ENCODE measurements around the gene KBTBD7. TPM values are rescaled to one million over a fixed set of nuclear protein-coding genes. Genes with fewer than 3 reads are reported as not detected.

Gene KBTBD7
- total RNA-seq, 1 experiment from 2014 or later, result 12.9 TPM

DNA sequence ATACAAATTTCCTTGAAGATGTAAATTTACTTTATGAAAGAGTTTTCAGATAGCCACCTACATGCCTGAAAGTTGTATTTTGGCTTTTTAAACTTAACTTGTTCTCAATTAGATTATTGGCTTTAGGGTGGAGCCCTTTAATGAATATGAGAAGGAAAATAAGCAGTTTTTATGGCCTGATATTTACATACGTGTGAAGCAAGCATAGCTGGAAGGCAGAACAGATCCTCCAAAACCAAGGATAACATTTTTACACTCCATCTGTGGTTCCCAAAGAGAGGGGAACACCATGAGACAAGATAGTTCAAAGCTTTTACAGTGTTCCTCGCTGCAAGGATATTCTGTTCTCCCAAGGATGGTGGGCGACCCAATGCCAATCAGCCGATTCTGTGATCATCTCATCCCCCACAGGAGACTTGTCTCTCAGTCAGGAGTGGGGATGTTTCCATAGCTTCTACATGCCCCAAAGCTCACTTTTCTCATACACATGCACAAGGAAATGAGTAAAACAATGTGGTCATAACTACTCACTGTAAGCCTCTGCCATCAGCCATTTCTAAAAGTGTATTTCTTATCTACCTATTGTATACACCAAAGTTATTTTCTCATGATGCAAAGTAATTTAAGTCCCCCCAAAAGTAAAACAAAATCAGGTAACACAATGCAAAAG, 37.2 kb downstream of the KBTBD7 start:
- Histone ChIP-seq H4K20me1 (ENCODE audit: control insufficient read depth, insufficient read depth, insufficient read length) (no peaks in the 10 kb centered on the region), H3K4ac (ENCODE audit: low read depth, low read length) (no peak overlapping the region), H2BK120ac (ENCODE audit: low read depth, low read length, poor library complexity, severe bottlenecking) (no peak overlapping the region), H2AFZ (ENCODE audit: low read length) (no peak overlapping the region), H3K4me1 (ENCODE audit: insufficient read depth, low read length) (peaks cover 11% of the 10 kb centered on the region; the same call in 1 of the 2 replicates), H4K91ac (ENCODE audit: insufficient read length, low read depth, low read length) (no peak overlapping the region), H3K23ac (ENCODE audit: insufficient read length, low read depth, low read length) (no peak overlapping the region), H3K79me1 (ENCODE audit: insufficient read depth, low read depth, low read length, poor library complexity, severe bottlenecking) (no peaks in the 10 kb centered on the region), H3K9ac (ENCODE audit: extremely low read depth, insufficient read length, low read length) (no peak overlapping the region), H3K4me2 (ENCODE audit: insufficient read depth, insufficient read length, low read length) (no peak overlapping the region), H2BK12ac (ENCODE audit: insufficient read length, low read depth, low read length) (no peak overlapping the region), H3K23me2 (ENCODE audit: insufficient read length, low read depth, low read length, poor library complexity, severe bottlenecking) (no peaks in the 10 kb centered on the region), H3K79me2 (ENCODE audit: insufficient read depth, low read length) (no peaks in the 10 kb centered on the region), H3K27ac (ENCODE audit: insufficient read length, low read depth, low read length) (no peak overlapping the region), H3K9me3 (ENCODE audit: control insufficient read depth, low read depth, low read length) (peaks cover 4% of the 10 kb centered on the region), H3K56ac (ENCODE audit: insufficient read length, low read depth, low read length) (no peak overlapping the region), H3T11ph (ENCODE audit: low read length) (no peak overlapping the region), H3K14ac (ENCODE audit: insufficient read depth, low read length) (no peak overlapping the region), H3K27me3 (ENCODE audit: insufficient read depth, low read length) (no peaks in the 10 kb centered on the region), H4K8ac (replicated peaks; ENCODE audit: insufficient read length, low read depth, low read length) (no peak overlapping the region), H3K18ac (ENCODE audit: insufficient read length, low read depth, low read length) (no peak overlapping the region), H2BK5ac (ENCODE audit: insufficient read length, low read length) (no peak overlapping the region), H4K5ac (ENCODE audit: insufficient read length, low read depth, low read length) (no peak overlapping the region), H2BK15ac (ENCODE audit: low read depth, low read length) (no peak overlapping the region), H2BK20ac (ENCODE audit: low read depth, low read length, poor library complexity, severe bottlenecking) (no peak overlapping the region), H2AK5ac (ENCODE audit: insufficient read length, low read length) (no peak overlapping the region)
- TF ChIP-seq, protein P1, sequence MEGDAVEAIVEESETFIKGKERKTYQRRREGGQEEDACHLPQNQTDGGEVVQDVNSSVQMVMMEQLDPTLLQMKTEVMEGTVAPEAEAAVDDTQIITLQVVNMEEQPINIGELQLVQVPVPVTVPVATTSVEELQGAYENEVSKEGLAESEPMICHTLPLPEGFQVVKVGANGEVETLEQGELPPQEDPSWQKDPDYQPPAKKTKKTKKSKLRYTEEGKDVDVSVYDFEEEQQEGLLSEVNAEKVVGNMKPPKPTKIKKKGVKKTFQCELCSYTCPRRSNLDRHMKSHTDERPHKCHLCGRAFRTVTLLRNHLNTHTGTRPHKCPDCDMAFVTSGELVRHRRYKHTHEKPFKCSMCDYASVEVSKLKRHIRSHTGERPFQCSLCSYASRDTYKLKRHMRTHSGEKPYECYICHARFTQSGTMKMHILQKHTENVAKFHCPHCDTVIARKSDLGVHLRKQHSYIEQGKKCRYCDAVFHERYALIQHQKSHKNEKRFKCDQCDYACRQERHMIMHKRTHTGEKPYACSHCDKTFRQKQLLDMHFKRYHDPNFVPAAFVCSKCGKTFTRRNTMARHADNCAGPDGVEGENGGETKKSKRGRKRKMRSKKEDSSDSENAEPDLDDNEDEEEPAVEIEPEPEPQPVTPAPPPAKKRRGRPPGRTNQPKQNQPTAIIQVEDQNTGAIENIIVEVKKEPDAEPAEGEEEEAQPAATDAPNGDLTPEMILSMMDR (conservative IDR thresholded peaks at IDR 0.05), result no peak
- peaks cover 38 to 45% of the 10 kb centered on the region in 2 experiments for H3K4me1 Mint-ChIP-seq
- no peak for DNase-seq
- H3K4me3 Mint-ChIP-seq, result no peak overlapping the region
- H3K27me3 Mint-ChIP-seq (ENCODE audit: low read depth), result no peaks in the 10 kb centered on the region
- H3K9me3 Mint-ChIP-seq, result peaks cover 4 to 5% of the 10 kb centered on the region in 2 experiments; a peak in 3 of 5 replicates
- H3K27ac Mint-ChIP-seq, result peak overlapping the region in 1 of 3 experiments; percentile 88; a peak in 2 of 7 replicates
- H3K36me3 Mint-ChIP-seq (ENCODE audit: insufficient read depth in 1 of 3, low read depth in 3 of 3), result peaks cover under 1 to 4% (median 3%) of the 10 kb centered on the region in 3 experiments; a peak in 3 of 7 replicates
- WGBS (ENCODE audit: extremely low coverage, insufficient read length, low lambda C conversion rate), result no CpG with 5 or more reads among the region's 4 CpGs

Measured in H9 (cell line).